K562 (cell line): Measurements from ENCODE around the gene KIFC3. TPM values are rescaled to one million over a fixed set of nuclear protein-coding genes. Genes with fewer than 3 reads are reported as not detected.
A peak's percentile ranks its signal among the peaks of the same experiment; 100 is the strongest.

ENCODE experiments used
- BACH1 ChIP-seq: fragments of 200-800 bp; sonication (Bioruptor generic); IDR thresholded peaks from 2 replicates; pipeline ENCODE4 v1.6.1; 2016; ENCODE audit warnings: missing genetic modification characterization, missing compliant biosample characterization
- CGGBP1 ChIP-seq: fragments of 250-450 bp; sonication (Bioruptor Pico); IDR thresholded peaks from 2 replicates; pipeline ENCODE4 v1.9.0; 2021; ENCODE audit warnings: mild to moderate bottlenecking
- CHCHD3 ChIP-seq: fragments of 250-450 bp; sonication (Bioruptor Pico); IDR thresholded peaks from 2 replicates; pipeline ENCODE4 v2.1.2; 2022; ENCODE audit warnings: mild to moderate bottlenecking
- CHD4 ChIP-seq: fragments of 200-600 bp; sonication (generic); IDR thresholded peaks from 3 replicates; pipeline ENCODE4 v1.6.1; 2012; ENCODE audit warnings: low read depth, mild to moderate bottlenecking, mixed read lengths, low read length, inconsistent platforms; ENCODE audit not compliant: insufficient read depth, insufficient replicate concordance, poor library complexity, severe bottlenecking
- CSDE1 ChIP-seq, 2 experiments: fragments of 450-650 bp; IDR thresholded peaks; 2 replicates each; pipeline ENCODE4 v1.6.1; 2016; ENCODE audit warnings: mild to moderate bottlenecking in 1 of 2
- EHMT2 ChIP-seq: fragments of 450-650 bp; IDR thresholded peaks from 2 replicates; pipeline ENCODE4 v1.6.1; 2018; ENCODE audit warnings: antibody characterized with exemption
- GATAD2A ChIP-seq: fragments of 450-650 bp; IDR thresholded peaks from 2 replicates; pipeline ENCODE4 v1.6.1; 2017
- HDGF ChIP-seq: fragments of 450-650 bp; IDR thresholded peaks from 2 replicates; pipeline ENCODE4 v1.6.1; 2016
- HMGXB4 ChIP-seq: sonication (generic); formaldehyde crosslinking; IDR thresholded peaks from 2 replicates; pipeline ENCODE4 v1.8.1; 2023; ENCODE audit warnings: mild to moderate bottlenecking, missing genetic modification reagents
- LCOR ChIP-seq: sonication (generic); formaldehyde crosslinking; IDR thresholded peaks from 2 replicates; pipeline ENCODE4 v1.8.0; 2022; ENCODE audit warnings: mild to moderate bottlenecking, missing genetic modification reagents
- MITF ChIP-seq: IDR thresholded peaks from 2 replicates; pipeline ENCODE4 v1.6.1; 2014; ENCODE audit warnings: antibody characterized with exemption
- PREB ChIP-seq: sonication (generic); formaldehyde crosslinking; IDR thresholded peaks from 2 replicates; pipeline ENCODE4 v1.8.1; 2023; ENCODE audit warnings: mild to moderate bottlenecking, missing genetic modification reagents
- RBM22 ChIP-seq: fragments of 200-400 bp; formaldehyde crosslinking; IDR thresholded peaks from 2 replicates; pipeline ENCODE4 v1.6.1; 2018; ENCODE audit warnings: low read length, low read depth; ENCODE audit not compliant: poor library complexity, severe bottlenecking
- SREBF2 ChIP-seq: sonication (generic); formaldehyde crosslinking; IDR thresholded peaks from 2 replicates; pipeline ENCODE4 v1.4.0; 2020; ENCODE audit warnings: mild to moderate bottlenecking, missing genetic modification reagents
- SRSF1 ChIP-seq: fragments of 200-400 bp; formaldehyde crosslinking; IDR thresholded peaks from 2 replicates; pipeline ENCODE4 v1.6.1; 2017; ENCODE audit warnings: mild to moderate bottlenecking, low read depth, low read length, moderate library complexity
- TAF7 ChIP-seq: fragments of 450-650 bp; IDR thresholded peaks from 2 replicates; pipeline ENCODE4 v1.6.1; 2016; ENCODE audit warnings: missing genetic modification characterization, missing compliant biosample characterization
- TBL1XR1 ChIP-seq, 2 experiments: IDR thresholded peaks; 2 replicates each; pipeline ENCODE4 v1.6.1; 2012; ENCODE audit warnings: improper control_type of control experiment in 2 of 2, low read length in 2 of 2, mild to moderate bottlenecking in 1 of 2
- ZFP1 ChIP-seq: fragments of 450-650 bp; formaldehyde crosslinking; IDR thresholded peaks from 2 replicates; pipeline ENCODE4 v1.4.0; 2020; ENCODE audit warnings: mild to moderate bottlenecking, mixed read lengths
- ZFP91 ChIP-seq: sonication (generic); formaldehyde crosslinking; IDR thresholded peaks from 2 replicates; pipeline ENCODE4 v1.8.0; 2022; ENCODE audit warnings: mild to moderate bottlenecking, missing genetic modification reagents
- ZNF644 ChIP-seq: fragments of 200-800 bp; sonication (Bioruptor generic); IDR thresholded peaks from 2 replicates; pipeline ENCODE4 v1.6.1; 2016; ENCODE audit warnings: low read depth, missing genetic modification characterization, missing compliant biosample characterization
- polyA plus RNA-seq, 8 experiments: library from polyadenylated mRNA; depleted of rRNA in 4 of 8; stranded (reverse) in 5 of 8; unstranded in 3 of 8; fragments of >200 nt; fragmentation: Nextera tagmentation in 2 of 8; fragmentation: Illumina TruSeq in 1 of 8; extraction: Ambion mirVana in 2 of 8; extraction: Trizol in 1 of 8; gene quantifications; 2 replicates each; pipeline versions ENCODE4 v1.2.1 to v1.2.3, GENCODE V29; 2011 to 2014; ENCODE audit warnings: inconsistent platforms in 1 of 8, missing spikeins in 1 of 8
- total RNA-seq, 7 experiments: library from RNA; depleted of rRNA in 6 of 7; stranded (reverse); fragments of >200 nt in 6 of 7; fragmentation: Illumina TruSeq in 2 of 7; extraction: Trizol in 2 of 7; gene quantifications; 2 replicates each; pipeline versions ENCODE4 v1.2.1 to v1.2.3, GENCODE V29; 2011 to 2021; ENCODE audit warnings: low replicate concordance in 1 of 7
- TF ChIP-seq, protein P1 (sequence below), 2 experiments: fragments of 450-650 bp in 1 of 2; sonication (generic) in 1 of 2; formaldehyde crosslinking in 1 of 2; IDR thresholded peaks in 1 of 2; conservative IDR thresholded peaks in 1 of 2; 2 replicates each; pipeline versions ENCODE4 v1.6.1 to v1.8.1; 2016 to 2023; ENCODE audit warnings: mild to moderate bottlenecking in 2 of 2, moderate library complexity in 2 of 2, inconsistent platforms in 1 of 2, missing genetic modification reagents in 1 of 2

The KIFC3 gene
- total and polyA plus RNA-seq, 9 of the 15 experiments (the other 6 are each of a cell fraction or from before 2014, with no cell fraction given) = 0.23 to 105 (median 26.2) TPM

GRCh38 chr16:57734925-57735754 lies 67.2 kb downstream of the KIFC3 start (continued):
- TF ChIP-seq BACH1 (tag) (peak; percentile 64; the same call in 1 of the 2 replicates), ZFP91 (no peak), SRSF1 (no peak), LCOR (CRISPR knock-in tag) (peak; percentile 83; the same call in 1 of the 2 replicates), CSDE1 (IDR thresholded peaks at IDR 0.05) (no peak), HMGXB4 (no peak), GATAD2A (no peak), CGGBP1 (no peak), HDGF (no peak), TBL1XR1 (IDR thresholded peaks at IDR 0.05; ENCODE audit: low read length in 2 of 2) (no peak), CHCHD3 (CRISPR knock-in tag) (no peak), RBM22 (no peak), SREBF2 (no peak), EHMT2 (no peak), ZFP1 (no peak), MITF (no peak), CHD4 (no peak), ZNF644 (tag) (no peak), PREB (CRISPR knock-in tag) (no peak), TAF7 (tag) (peak; percentile 89)
- TF ChIP-seq, protein P1, sequence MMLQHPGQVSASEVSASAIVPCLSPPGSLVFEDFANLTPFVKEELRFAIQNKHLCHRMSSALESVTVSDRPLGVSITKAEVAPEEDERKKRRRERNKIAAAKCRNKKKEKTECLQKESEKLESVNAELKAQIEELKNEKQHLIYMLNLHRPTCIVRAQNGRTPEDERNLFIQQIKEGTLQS (IDR thresholded peaks at IDR 0.05) = no peak; the same call in 1 of the 2 replicates
- TF ChIP-seq, protein P1 (CRISPR knock-in tag; conservative IDR thresholded peaks at IDR 0.05) = no peak
